Central memory CD8-positive, alpha-beta T cell (primary cell): ENCODE data around the gene FGF8.

ENCODE experiments used
- ATAC-seq: fragments of 150-1000 bp; cut with Tn5 transposase; replicated peaks from 2 replicates; pipeline ENCODE4 v1.10.0; 2022; ENCODE audit warnings: mild to moderate bottlenecking, moderate FRiP score, moderate number of reproducible peaks; ENCODE audit not compliant: poor library complexity, severe bottlenecking; ENCODE audit errors: extremely low read depth
- DNase-seq, 2 donors: peaks; one replicate each; pipeline ENCODE4 v3.0.0; 2021; ENCODE audit warnings: low spot score in 2 of 2
- H3K27ac Mint-ChIP-seq: one replicate; pipeline ENCODE4 v1.8.0; 2022; ENCODE audit warnings: low read depth, mild to moderate bottlenecking, moderate library complexity, mixed read lengths
- H3K27me3 Mint-ChIP-seq: one replicate; pipeline ENCODE4 v1.8.0; 2022; ENCODE audit warnings: mixed read lengths
- H3K36me3 Mint-ChIP-seq: one replicate; pipeline ENCODE4 v1.8.0; 2022; ENCODE audit warnings: mild to moderate bottlenecking, moderate library complexity, mixed read lengths; ENCODE audit not compliant: insufficient read depth
- H3K4me1 Mint-ChIP-seq: one replicate; pipeline ENCODE4 v1.8.0; 2022; ENCODE audit warnings: mixed read lengths
- H3K4me3 Mint-ChIP-seq: one replicate; pipeline ENCODE4 v1.8.0; 2022; ENCODE audit warnings: mild to moderate bottlenecking, moderate library complexity, mixed read lengths
- H3K9me3 Mint-ChIP-seq: one replicate; pipeline ENCODE4 v1.8.0; 2022; ENCODE audit warnings: mixed read lengths

The FGF8 gene

DNA sequence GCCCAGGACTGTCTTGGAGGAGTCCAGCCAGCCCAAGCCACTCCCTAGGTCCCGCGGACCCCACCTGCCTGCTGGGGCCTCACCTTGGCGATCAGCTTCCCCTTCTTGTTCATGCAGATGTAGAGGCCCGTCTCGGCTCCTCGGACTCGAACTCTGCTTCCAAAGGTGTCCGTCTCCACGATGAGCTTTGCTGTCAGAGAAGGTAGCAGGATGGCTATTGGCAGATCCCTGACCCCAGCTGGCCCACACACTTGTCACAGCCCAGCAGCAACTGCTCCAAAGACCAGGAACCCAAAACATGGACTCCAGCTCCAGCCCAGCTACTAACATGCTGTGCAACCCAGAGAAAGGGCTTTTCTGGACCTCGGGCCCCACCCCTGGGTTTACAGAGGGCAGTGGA is 4.5 kb downstream of the FGF8 start:
- Mint-ChIP-seq H3K36me3 (no peaks in the 10 kb centered on the region), H3K27ac (no peak overlapping the region), H3K4me3 (no peak overlapping the region), H3K4me1 (peaks cover 6% of the 10 kb centered on the region), H3K27me3 (peaks cover 63% of the 10 kb centered on the region), H3K9me3 (no peaks in the 10 kb centered on the region)
- DNase-seq (no peak), ATAC-seq (no peak)

DNA sequence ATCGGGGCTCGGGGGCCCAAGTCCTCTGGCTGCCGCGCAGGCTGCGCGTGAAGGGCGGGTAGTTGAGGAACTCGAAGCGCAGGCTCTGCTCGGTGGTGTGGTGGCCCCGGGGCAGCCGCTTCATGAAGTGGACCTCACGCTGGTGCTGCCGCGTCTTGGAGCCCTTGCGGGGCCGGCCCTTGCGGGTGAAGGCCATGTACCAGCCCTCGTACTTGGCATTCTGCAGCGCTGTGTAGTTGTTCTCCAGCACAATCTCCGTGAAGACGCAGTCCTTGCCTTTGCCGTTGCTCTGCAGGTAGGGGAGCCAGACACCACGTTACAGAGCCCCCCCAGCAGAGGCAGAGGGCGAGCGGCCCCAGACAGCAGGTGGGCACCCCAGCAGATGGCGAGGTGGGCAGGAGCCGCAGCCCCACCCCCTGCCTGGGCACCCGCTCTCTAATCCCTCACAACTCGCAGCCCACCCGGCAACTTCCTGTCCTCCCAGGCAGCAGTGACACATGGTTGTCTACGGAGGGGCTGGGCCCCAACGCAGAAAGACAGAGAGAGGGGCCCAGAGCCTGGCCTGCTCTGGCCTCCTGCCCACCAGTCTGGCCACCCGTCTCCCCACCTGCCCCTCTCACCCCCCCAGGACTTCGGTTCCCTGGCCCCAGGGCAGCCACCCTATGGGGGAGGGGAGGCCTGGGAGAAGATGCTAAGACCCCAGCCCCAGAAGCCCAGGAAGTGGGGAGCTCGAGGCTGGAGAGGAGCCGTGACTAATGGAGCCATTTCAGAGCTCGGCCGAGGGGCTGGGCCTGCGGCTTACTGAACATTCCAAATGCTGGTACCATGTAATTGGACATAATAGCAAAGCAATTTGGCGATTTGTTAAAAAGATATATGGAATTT is 5.3 kb downstream of the FGF8 start:
- peaks cover 64% of the 10 kb centered on the region for H3K27me3 Mint-ChIP-seq
- peaks cover 6% of the 10 kb centered on the region for H3K4me1 Mint-ChIP-seq
- DNase-seq = no peak
- no peak overlapping the region for H3K27ac Mint-ChIP-seq
- no peak overlapping the region for H3K4me3 Mint-ChIP-seq
- no peaks in the 10 kb centered on the region for H3K36me3 Mint-ChIP-seq
- no peak for ATAC-seq
- no peaks in the 10 kb centered on the region for H3K9me3 Mint-ChIP-seq

DNA sequence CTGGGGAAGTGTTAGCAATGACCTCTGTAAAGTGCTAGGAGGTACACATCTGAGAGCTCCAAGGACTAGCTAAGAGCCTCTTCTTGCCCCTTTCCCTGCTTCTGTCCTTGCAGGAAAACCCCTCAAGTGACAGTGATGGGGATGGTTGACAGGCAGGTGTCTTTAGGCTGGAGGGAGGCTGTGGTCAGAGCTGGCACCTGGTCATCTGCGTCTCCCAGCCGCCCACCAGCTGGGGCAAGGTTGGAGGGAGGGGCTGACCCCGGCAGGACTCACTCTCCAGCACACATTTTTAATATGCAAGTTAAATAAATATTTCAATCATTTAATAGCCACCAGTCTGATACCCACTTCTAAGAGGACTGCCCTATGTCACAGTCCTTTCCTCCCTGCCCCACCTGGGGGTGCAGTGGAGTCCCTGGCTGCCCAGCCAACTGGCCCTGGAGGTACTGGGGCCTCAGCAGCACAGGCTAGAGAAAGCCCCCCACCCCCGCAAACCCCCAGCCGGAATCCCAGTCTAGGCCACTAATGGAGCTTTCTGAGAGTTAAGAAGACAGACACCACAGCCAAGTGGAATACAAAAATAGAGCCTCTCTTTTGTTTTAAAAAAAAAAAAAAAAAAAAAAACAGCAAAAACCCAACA is 6.3 kb downstream of the FGF8 start:
- DNase-seq = no peak
- Mint-ChIP-seq H3K4me1 (peaks cover 6% of the 10 kb centered on the region), H3K4me3 (no peak overlapping the region), H3K9me3 (no peaks in the 10 kb centered on the region), H3K27ac (no peak overlapping the region), H3K27me3 (peaks cover 58% of the 10 kb centered on the region), H3K36me3 (no peaks in the 10 kb centered on the region)
- no peak for ATAC-seq

DNA sequence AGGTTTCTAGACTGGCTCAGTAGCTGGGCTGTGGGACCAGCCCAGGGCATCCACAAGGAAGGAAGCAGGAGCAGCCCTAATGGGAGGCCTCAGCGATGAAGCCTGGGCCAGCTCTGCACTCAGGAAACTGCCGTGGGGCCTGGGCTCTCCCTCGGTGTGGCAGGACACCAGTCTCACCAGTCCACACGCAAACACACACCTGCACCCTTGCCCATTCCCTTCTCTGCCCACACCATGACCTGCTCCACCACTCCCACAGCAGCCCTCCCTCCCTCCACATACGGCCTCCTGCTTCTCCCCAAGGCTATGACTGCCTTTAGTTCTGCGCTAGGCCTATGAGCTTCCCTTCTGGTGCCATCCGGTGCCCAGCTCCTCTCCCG is 7.1 kb downstream of the FGF8 start:
- no peak overlapping the region for H3K4me3 Mint-ChIP-seq
- DNase-seq (no peak), ATAC-seq (no peak)
- H3K36me3 Mint-ChIP-seq = no peaks in the 10 kb centered on the region
- peaks cover 49% of the 10 kb centered on the region for H3K27me3 Mint-ChIP-seq
- H3K4me1 Mint-ChIP-seq = peaks cover under 1% of the 10 kb centered on the region
- H3K9me3 Mint-ChIP-seq = no peaks in the 10 kb centered on the region
- no peak overlapping the region for H3K27ac Mint-ChIP-seq

DNA sequence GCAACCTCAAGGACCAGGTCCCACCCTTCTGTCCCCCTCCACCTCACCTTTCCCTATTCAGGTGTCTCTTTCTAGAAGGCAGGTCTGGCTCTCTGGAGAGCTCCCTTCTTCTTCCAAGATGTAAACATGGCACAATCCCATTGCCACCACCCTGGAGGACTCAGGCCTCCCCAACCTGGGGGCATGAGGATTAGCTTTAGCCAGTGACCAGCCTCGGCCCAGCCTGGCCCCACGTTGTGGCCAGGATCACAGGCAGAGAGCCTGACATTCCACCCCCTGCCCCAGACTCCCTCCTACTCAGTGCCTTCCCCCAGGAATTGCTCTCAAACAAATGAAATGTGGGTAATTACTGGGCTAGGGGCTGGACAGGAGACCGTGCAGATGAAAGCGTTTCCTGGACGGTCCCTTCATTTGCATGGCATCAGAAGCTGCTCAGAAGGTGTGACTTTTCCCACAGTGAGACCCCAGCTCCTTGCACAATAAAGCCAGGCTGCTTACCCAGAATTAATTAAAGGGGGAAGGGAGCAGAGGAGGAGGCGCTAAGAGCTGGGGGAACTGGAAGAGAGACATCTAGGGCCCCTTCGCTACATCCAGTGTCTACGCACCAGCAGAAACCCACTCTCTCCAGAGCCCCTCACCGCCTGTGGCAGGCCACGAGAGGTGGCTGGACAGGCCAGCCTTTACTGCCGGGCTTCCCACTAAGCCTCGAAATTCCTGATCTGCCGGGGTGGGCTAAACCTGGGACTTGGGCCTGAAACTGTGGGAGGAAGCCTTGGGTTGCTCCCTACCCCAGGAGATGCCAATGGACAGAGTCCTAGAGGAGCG is 7.7 kb downstream of the FGF8 start:
- H3K36me3 Mint-ChIP-seq = no peaks in the 10 kb centered on the region

DNA sequence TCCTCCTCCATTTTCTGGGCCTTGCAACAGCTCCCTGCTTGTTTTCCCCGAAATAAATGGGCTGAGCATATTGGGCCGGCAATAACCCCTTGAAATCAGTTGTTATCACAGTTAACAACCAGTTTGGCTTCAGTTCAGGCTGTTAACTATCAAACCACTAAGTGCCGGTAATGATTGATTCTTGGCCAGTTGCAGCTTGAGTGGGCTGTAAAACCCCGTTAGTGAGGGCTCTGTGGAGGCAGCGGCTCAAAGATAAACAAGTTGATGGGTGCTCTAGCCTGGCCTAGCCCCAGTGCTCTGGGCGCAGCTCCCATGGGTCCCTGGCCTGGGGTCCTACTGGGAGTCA is 8.3 kb downstream of the FGF8 start:
- H3K4me3 Mint-ChIP-seq = no peak overlapping the region
- H3K4me1 Mint-ChIP-seq = no peaks in the 10 kb centered on the region

More for the DNA sequence above, 7.7 kb downstream of the FGF8 start:
- Mint-ChIP-seq H3K4me3 (no peak overlapping the region), H3K4me1 (no peaks in the 10 kb centered on the region), H3K27ac (no peak overlapping the region), H3K27me3 (peaks cover 43% of the 10 kb centered on the region), H3K9me3 (no peaks in the 10 kb centered on the region)
- DNase-seq (no peak), ATAC-seq (no peak)

DNA sequence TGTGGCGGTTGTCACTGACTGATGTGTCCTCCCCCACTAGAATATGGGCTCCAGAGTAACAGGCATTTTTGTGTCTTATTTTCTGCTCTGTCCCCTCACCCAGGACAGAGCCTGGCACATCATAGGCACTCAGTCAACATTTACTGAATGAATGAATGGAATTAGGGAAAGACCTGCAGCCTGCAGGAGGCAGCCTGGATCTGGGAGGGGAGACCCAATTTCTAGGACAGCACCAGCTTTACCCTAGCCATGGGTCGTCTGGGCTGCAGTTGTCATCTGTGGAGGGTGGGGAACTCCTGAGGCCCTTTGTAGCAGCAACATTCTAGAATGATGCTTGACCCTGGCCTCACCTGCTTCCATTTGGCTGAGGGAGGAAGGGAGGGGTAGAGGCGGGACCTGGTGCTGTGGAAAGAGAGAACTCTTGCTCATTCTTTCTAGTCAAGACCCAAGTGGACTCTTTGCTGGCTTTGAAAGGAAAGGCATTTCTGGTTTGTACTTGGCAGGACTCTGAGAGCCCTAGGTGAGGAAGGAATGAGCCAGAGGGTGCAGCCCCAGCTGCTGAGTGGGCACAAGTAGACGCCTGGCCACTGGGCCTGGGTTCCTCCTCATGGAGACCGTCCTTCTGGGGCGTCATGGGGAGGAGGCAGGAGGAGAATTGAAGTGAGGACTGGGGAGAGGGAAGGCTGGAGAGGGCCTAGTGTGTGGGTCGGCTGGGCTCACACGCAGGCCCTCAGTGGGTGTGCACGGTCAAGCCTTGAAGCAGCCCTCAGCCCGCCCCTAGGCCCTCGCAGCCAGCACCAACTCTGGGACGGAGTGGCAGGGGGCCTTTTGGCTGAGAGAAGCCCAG is 8.9 kb downstream of the FGF8 start:
- Mint-ChIP-seq H3K9me3 (no peaks in the 10 kb centered on the region), H3K27me3 (peaks cover 31% of the 10 kb centered on the region), H3K4me1 (no peaks in the 10 kb centered on the region), H3K4me3 (no peak overlapping the region), H3K27ac (no peak overlapping the region), H3K36me3 (no peaks in the 10 kb centered on the region)
- ATAC-seq = no peak
- DNase-seq = no peak

More for the DNA sequence above, 8.3 kb downstream of the FGF8 start:
- Mint-ChIP-seq H3K27ac (no peak overlapping the region), H3K27me3 (peaks cover 37% of the 10 kb centered on the region), H3K9me3 (no peaks in the 10 kb centered on the region), H3K36me3 (no peaks in the 10 kb centered on the region)
- ATAC-seq (no peak), DNase-seq (no peak)

DNA sequence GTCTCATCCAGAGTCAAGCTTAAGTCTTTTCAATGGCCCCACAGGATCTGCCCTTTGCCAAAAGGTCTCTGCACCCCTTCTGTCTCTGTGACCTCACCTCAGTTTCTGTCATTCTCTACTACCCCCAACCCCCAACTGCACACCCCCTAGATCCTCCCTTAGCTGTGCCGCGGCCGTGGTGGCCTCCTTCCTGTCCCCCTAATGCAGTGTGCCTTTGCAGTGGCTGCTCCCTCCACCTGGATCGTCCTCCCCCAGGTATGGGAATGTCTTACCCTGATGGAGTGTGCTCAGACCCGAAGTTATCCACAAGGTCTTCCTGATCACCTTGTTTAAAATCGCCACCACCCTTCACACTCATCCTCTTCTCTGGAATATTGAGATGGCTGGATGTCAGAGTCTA is 9.6 kb downstream of the FGF8 start:
- ATAC-seq (no peak), DNase-seq (no peak)
- Mint-ChIP-seq H3K36me3 (no peaks in the 10 kb centered on the region), H3K27ac (no peak overlapping the region), H3K9me3 (no peaks in the 10 kb centered on the region), H3K4me3 (no peak overlapping the region), H3K27me3 (peaks cover 24% of the 10 kb centered on the region), H3K4me1 (no peaks in the 10 kb centered on the region)

DNA sequence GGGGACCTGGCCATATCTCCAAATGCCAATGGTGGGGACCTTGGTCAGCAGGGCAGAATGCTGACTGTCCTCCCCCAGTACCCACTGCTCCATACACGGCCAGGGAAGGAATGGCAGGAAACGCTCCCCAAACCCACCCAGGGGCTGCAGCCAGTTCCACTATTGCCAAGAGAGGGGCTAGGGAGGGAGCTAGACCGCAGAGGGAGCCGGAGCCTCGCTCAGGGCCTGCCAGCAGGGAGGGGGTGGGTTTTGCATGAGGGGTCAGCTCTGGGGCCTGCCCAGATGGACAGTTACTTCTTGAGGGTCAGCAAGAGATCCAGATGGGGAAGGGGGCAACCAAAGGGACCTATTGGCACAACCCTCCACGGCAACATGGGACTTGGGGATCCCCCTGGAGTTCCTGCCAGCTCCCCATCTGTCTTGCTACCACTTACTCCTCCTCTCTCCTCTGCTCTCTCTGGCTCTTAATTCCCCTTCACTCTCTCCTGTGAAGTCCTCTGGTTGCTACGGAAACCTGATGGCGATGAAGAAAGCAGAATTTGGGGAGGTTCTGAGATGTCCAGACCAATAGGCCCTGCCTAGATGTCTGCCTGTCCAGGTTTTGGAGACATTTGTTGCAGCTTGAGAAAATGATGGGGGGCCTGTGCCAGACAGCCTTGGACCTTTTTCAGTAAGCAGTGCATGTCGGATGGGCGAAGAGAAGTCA is 12.6 kb downstream of the FGF8 start:
- Mint-ChIP-seq H3K27ac (no peak overlapping the region), H3K4me1 (no peaks in the 10 kb centered on the region), H3K4me3 (no peak overlapping the region), H3K27me3 (peaks cover 19% of the 10 kb centered on the region), H3K36me3 (no peaks in the 10 kb centered on the region), H3K9me3 (no peaks in the 10 kb centered on the region)
- ATAC-seq (no peak), DNase-seq (no peak)

DNA sequence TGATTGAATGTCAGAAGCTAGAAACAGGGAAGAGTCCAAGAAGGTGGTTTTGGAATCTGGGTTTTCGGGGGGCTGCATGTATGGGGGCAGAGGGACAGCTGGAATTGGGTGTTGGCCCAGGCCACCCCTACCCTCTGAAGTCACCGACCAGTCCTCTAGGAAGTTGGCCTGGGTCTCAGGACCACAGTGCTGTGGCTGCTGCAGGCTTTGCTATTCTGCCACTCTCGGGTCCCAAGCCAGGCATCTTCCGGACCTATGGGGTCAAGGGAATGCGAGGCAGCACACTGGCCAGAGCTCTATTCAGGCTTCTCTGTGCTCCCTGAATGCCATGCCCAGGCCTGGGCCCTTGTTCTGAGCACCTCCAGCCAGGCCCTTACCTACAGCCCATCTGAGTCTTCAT is 13.2 kb downstream of the FGF8 start:
- DNase-seq = no peak
- ATAC-seq = no peak
- Mint-ChIP-seq H3K27me3 (peaks cover 19% of the 10 kb centered on the region), H3K36me3 (no peaks in the 10 kb centered on the region), H3K4me1 (no peaks in the 10 kb centered on the region), H3K4me3 (no peak overlapping the region), H3K27ac (no peak overlapping the region), H3K9me3 (no peaks in the 10 kb centered on the region)

DNA sequence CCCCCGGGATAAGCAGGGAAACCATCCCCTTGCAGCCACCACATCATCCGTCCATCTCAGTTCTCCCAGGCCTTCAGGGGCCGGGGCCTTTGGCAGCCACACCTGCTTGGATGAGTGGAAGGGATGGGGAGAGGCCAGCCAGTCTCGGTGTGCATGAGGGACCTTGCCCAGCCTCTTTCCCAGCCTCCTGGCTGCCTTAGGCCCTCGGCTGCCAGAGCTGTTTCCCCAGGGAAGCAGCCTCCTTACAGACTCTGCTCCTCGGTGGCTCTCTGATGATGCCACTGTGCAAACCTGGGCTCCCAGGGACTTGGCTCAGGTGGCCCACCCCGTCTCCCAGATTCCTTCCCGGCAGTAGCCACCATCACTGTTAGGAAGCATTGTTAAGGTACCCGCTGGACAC is 14.7 kb downstream of the FGF8 start:
- H3K4me1 Mint-ChIP-seq = no peaks in the 10 kb centered on the region
- H3K36me3 Mint-ChIP-seq = no peaks in the 10 kb centered on the region
- ATAC-seq (no peak), DNase-seq (no peak)
- H3K9me3 Mint-ChIP-seq = no peaks in the 10 kb centered on the region
- peaks cover 16% of the 10 kb centered on the region for H3K27me3 Mint-ChIP-seq
- no peak overlapping the region for H3K4me3 Mint-ChIP-seq
- no peak overlapping the region for H3K27ac Mint-ChIP-seq

DNA sequence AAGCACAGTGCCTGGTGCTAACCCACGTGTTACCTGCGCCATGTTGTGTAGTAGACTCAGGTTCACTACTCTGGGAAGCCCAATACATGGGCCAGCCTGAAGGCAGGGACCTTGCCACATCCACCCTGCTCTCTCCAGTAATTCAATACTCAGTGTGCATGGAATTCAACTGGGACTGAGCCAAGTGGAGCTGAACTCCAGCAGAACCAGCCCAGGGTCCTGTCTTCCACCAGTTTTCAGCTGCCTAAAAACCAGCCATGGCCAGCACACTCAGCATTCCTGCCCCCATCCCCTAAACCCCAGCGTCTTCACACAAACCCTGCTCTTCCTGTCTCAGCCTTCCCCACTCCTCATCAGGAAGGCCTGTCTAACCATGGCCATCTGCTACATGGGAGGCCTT is 15.4 kb downstream of the FGF8 start:
- H3K9me3 Mint-ChIP-seq = no peaks in the 10 kb centered on the region
- DNase-seq = no peak
- ATAC-seq = no peak
- no peaks in the 10 kb centered on the region for H3K36me3 Mint-ChIP-seq
- no peaks in the 10 kb centered on the region for H3K4me1 Mint-ChIP-seq
- H3K27ac Mint-ChIP-seq = no peak overlapping the region
- no peak overlapping the region for H3K4me3 Mint-ChIP-seq
- peaks cover 18% of the 10 kb centered on the region for H3K27me3 Mint-ChIP-seq
